HL-60 (cell line): Measurements from ENCODE around the gene MYO3B.

ENCODE experiments used
- POLR2AphosphoS5 ChIP-seq: IDR thresholded peaks from 2 replicates; pipeline ENCODE4 v1.6.1; 2012; ENCODE audit warnings: low read depth
- TF ChIP-seq, protein P1 (sequence below): IDR thresholded peaks from one replicate; pipeline ENCODE4 v1.5.1; 2011; ENCODE audit warnings: low read length, control low read depth, inconsistent platforms; ENCODE audit not compliant: insufficient read depth
- TF ChIP-seq, protein P2 (sequence below): IDR thresholded peaks from 2 replicates; pipeline ENCODE4 v1.6.1; 2012; ENCODE audit warnings: low read depth; ENCODE audit not compliant: insufficient replicate concordance

DNA sequence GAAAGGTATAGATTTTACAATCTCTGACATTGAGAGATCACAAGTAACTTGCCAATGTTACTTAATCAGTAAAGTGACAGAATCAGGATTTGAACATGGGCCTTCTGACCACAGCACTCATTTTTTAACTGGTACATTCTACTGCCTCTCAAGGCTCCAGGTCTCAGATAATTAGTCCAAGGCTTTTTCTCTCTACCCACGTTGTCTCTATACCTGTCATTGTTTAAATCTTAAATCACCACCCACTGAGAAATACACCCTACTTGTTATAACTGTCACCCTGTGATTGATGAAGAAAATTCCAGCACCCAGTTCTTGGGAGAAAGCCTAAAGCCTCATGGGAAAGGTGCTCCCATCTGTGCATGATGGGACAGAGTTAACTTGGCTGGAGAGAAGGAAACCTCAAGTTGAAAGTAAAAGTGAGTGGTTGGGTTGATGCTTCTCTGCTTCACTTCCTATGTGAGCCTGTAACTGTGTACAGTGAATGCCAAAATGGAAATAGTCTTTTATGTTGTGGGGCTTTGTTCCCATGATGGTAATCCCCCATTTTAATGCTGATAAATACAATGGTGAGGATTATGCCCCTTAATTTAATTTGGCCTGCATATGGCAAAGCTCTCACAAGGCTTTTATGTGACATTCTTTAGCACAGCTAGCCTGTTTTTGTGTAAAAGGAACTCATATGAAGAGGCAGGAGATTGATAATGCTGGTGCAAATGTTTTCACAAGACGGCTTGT lies 347.1 kb downstream of the MYO3B start:
- TF ChIP-seq, protein P1, sequence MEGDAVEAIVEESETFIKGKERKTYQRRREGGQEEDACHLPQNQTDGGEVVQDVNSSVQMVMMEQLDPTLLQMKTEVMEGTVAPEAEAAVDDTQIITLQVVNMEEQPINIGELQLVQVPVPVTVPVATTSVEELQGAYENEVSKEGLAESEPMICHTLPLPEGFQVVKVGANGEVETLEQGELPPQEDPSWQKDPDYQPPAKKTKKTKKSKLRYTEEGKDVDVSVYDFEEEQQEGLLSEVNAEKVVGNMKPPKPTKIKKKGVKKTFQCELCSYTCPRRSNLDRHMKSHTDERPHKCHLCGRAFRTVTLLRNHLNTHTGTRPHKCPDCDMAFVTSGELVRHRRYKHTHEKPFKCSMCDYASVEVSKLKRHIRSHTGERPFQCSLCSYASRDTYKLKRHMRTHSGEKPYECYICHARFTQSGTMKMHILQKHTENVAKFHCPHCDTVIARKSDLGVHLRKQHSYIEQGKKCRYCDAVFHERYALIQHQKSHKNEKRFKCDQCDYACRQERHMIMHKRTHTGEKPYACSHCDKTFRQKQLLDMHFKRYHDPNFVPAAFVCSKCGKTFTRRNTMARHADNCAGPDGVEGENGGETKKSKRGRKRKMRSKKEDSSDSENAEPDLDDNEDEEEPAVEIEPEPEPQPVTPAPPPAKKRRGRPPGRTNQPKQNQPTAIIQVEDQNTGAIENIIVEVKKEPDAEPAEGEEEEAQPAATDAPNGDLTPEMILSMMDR, result no peak
- TF ChIP-seq, protein P2, sequence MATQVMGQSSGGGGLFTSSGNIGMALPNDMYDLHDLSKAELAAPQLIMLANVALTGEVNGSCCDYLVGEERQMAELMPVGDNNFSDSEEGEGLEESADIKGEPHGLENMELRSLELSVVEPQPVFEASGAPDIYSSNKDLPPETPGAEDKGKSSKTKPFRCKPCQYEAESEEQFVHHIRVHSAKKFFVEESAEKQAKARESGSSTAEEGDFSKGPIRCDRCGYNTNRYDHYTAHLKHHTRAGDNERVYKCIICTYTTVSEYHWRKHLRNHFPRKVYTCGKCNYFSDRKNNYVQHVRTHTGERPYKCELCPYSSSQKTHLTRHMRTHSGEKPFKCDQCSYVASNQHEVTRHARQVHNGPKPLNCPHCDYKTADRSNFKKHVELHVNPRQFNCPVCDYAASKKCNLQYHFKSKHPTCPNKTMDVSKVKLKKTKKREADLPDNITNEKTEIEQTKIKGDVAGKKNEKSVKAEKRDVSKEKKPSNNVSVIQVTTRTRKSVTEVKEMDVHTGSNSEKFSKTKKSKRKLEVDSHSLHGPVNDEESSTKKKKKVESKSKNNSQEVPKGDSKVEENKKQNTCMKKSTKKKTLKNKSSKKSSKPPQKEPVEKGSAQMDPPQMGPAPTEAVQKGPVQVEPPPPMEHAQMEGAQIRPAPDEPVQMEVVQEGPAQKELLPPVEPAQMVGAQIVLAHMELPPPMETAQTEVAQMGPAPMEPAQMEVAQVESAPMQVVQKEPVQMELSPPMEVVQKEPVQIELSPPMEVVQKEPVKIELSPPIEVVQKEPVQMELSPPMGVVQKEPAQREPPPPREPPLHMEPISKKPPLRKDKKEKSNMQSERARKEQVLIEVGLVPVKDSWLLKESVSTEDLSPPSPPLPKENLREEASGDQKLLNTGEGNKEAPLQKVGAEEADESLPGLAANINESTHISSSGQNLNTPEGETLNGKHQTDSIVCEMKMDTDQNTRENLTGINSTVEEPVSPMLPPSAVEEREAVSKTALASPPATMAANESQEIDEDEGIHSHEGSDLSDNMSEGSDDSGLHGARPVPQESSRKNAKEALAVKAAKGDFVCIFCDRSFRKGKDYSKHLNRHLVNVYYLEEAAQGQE, result no peak
- TF ChIP-seq POLR2AphosphoS5, result no peak
